Stimulated activated CD4-positive, alpha-beta T cell treated with anti-CD3 and anti-CD28 coated beads, TNF-alpha, amount 100 ng/mL, for 1 hour (primary cell): ENCODE results near the gene SIAH3.
"Not testable (repeated sequence)": the region's sequence is repeated elsewhere in the genome, so short reads cannot be mapped to it uniquely, and the experiment has no call there.

Source experiments
- DNase-seq, 3 donors: peaks; one replicate each; pipeline ENCODE4 v3.0.0-alpha.2; 2020; ENCODE audit warnings: low read depth in 3 of 3, low spot score in 1 of 3

SIAH3 gene, protein sequence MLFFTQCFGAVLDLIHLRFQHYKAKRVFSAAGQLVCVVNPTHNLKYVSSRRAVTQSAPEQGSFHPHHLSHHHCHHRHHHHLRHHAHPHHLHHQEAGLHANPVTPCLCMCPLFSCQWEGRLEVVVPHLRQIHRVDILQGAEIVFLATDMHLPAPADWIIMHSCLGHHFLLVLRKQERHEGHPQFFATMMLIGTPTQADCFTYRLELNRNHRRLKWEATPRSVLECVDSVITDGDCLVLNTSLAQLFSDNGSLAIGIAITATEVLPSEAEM

DNA sequence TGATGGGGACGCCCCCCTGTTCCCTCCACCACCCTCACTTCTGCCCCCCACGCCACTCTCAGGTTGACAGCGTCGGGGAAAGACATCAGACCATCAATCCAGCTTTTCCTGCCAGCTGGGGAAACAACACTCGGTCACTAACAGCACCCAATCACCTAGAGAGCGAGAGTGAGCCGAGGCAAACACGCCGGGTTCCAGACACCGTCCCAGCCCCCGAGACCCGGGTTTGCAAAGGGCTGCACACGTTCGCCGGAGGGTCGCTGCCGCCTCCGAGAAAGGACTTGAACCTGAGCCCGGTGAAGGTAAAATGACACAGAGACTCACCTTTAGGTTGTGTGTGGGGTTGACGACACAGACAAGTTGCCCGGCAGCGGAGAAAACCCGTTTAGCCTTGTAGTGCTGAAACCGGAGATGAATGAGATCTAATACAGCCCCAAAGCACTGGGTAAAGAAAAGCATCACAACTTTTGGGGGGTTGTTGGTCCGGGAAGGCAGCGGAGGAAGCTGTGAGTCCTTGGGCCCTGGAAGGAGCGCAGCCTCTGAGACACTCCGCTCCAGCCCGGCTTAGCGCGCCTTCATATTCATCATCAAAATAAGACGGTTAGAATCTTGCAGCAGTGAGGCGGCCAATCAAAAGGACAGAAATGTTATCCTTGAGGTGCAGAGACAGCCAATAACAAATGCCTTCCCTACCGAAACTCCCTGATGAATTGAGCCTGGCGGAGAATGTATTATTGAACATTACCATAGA is at the start of gene SIAH3:
Gene SIAH3, minus strand, starts transcription at position 583 of the 751 bp plus-strand sequence. Its CDS starts 124 bp downstream, at position 459.
- no peak for DNase-seq

DNA sequence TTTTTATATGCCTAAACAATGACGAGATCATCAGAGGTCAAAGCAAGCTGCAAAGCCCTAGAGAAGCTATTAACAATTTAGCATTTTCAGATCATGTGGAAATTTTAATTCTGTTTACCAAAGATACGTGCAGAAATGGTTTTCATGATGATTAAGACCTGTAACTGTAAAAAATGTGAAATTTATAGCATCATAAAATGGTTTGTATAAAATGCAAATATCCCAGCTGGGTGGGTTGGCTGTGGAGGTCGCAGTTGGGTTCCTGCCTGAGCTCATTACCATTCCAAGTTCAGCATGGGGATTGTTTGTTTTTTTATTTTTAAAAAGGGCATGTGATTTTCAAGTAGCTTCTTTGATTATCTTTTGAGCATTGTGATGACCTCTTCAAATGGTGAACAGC is 47.9 kb upstream of the SIAH3 start:
- DNase-seq: no peak

DNA sequence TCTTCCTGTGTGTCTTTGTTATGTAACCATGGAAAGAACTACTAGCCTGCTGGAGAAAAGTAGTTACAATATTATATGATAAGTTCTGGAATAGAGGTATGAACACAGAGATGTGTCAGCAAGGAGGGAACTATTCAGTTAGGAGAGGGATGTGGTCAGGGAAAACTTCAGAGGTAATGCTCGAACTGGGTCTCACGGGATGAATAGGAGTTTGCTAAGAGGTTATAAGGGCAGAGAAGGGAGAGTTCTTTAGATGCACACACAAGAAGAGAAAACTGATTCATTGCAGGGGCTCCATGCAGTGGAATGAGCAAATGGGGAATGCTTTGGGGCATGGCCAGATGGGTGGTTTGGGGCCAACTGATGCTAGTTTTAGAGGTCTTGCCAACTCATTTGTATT is 46.0 kb upstream of the SIAH3 start:
- DNase-seq: no peak

DNA sequence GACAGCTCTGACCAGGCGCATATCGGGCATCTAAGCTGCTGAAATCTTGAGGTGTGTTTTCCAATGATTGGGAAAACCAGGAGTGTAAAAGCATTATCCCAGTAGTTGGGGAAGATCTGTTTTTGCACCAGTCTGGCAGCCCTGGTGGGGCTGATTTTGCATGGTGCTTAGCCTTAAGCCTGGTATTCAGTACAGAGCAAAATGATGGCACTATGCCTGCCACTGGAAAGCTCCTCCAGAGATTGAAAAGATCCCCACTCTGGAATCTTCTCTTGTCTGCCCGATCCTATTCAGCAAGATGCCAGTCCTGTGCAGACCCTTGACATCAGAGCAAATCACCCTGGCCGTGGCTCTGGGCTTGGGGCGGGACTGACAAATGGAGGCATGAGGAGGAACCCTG is 44.7 kb upstream of the SIAH3 start:
- no peak for DNase-seq

DNA sequence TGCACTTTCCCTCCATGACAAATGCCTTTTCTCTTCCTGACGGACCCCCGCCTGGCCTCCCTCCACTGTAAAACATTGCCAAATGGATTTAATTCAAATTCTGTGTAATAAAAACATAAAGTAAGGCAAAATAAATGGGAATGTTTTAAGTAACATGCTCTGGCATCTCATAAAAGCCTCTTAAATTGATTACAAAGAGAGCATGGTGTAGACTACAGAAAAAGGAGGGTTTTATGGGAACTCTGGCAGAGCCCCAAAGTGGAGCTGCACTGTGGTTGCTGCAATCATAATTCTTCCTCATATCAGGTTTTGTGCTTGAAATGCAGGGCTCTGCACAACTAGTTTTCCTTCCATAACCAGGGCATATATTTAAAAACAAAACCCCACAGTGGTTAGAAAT is 44.3 kb upstream of the SIAH3 start:
- DNase-seq: no peak

DNA sequence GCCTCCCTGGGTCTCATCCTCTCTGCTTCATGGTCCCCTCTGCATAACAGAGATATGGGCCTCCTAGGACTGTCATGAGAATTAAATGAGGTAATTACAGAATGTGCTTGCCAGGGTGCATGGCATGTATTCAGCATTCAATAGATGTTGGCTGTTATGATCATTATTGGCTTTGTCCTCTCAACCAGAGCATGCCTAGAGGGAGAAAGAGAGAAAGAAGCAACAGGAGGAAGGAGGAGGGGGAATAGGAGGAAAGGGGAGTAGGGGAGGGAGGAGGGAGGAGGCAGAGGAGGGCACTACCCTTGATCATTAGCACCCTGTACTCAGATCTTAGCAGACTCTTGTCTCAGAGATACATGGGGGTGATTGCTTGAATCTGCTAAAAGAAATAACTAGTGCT is 41.0 kb upstream of the SIAH3 start:
- no peak for DNase-seq

DNA sequence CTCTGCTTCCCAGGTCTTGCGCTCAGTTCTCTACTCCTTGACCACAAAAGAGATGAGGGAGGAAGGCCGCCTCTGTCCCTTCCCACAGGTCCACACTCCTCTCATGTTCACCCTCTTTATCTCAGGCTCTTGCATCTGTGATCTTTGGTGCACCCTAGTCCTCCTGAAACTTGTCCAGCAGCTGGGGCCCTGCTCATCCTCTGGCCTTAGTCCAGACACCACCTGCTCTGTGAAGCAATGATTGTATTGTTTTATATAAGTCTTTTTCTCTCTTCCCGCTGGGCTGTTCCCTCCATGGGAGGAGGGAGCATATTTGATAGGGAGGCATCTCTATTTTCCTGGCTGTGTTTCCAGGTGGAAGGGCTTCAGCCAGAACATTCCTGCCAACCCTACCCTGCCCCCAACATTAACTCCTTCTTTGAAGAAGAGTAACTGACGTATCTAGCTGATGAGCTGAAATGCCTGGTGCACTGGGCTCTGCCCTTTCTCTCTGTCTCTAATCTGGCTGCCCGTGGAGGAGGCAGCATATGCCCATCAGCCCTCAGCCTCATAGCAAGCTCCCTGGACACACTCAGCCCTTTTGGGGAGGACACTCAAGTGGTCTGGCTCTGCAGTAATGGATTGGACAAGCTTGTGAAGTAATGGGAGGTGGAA is 38.2 kb upstream of the SIAH3 start:
- DNase-seq: no peak

DNA sequence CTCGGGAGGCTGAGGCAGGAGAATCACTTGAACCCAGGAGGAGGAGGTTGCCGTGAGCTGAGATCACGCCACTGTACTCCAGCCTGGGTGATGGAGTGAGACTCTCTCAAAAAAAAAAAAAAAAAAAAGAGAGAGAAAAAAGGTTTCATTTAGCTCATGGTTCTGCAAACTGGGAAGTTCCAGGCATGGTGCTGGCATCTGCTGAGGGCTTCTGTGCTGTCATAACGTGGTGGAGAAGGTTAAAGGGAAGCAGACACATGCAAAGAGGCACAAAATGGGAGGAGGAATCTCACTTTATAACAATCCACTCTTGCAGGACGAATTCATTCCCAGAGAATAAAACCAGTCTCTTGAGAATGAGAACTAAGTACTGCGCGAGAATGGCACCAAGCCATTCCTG is 34.9 kb upstream of the SIAH3 start:
- no peak for DNase-seq

DNA sequence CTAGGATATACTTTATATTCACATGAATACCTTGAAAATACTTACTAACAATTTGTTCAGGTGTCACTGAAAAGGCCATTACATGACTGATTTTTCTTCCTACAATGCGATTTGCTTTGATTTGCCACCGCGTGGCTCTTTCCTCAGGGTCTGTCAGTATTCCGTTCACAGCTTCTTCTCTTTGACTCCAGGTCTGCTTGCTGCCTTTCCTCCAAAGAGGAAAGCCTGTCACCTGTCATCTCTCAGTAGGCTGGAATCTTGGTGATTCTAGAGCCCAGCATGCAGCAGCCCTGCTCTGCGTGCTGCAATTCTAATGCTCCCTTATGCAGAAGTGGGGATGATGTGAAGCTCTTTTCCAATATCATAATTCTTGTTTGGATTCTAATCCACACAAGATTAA is 33.6 kb upstream of the SIAH3 start:
- no peak for DNase-seq

DNA sequence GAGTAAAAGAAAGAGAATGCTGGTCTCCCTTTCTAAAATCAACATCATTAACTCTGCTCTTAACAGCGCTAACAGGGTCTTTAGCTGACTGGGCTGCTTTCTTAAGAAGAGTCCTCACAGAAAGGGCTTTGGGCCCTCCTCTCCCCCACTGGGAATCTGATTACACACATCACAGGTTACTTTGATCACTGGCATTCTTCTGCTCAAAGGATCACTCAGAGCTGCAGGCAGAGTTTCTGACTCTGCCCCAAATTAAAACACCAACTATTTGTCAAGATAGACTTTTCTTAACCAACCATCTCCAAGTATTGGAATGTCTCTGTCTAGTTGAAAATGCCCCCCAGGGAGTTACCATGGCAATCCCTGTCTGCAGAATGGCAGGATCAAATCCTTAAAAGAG is 31.1 kb upstream of the SIAH3 start:
- no peak for DNase-seq

DNA sequence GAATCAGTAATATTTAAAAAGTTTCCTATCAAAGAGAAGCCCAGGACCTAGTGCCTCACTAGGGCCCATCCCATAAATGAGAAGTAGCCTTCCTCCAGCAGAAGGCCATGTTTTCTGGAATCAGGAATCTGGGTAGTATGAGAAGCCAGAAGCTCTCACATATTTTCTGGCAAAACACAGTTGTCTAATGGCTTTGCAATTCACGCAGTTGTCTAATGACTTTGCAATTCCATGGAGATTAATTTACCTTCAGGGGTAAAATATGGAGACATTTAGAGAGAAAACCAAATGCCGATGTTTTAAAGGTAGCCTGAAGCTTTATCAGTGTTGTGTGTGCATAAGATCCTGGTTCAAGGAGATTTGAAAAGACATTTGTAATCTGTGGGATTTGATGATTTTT is 29.8 kb upstream of the SIAH3 start:
- no peak for DNase-seq

DNA sequence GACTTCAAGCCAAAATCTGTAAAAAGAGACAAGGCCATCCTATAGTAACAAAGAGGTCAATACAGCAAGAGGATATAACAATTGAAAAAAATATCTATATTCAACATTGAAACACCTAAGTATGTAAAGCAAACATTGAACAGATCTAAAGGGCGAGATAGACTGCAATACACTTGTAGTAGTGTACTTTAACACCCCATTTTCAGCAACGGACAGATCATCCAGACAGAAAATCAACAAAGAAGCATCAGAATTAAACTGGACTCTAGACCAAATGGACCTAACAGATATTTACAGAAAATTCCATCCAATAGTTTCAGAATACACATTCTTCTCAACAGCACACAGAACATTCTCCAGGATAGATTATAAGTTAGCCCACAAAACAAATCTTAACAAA is 28.7 kb upstream of the SIAH3 start:
- DNase-seq: no peak

DNA sequence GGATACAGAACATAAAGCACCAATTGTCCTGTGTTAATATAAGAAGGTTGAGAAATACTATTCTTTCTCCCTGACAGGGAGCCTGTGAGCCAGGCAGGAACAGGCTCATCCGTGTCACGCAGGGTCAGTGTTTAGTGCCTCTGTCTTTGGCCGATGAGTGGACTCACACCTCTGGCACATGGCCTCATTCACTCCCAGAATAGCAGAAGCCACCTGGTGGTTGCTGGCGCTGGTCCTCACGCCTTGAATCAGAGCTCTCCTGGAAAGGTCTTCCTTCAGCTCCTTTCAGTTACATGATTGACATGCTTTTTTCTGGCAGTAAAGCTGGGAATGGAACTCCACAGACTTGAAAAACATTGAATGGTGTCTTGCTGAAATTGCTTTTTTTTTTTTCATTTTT is 28.1 kb upstream of the SIAH3 start:
- no peak for DNase-seq

DNA sequence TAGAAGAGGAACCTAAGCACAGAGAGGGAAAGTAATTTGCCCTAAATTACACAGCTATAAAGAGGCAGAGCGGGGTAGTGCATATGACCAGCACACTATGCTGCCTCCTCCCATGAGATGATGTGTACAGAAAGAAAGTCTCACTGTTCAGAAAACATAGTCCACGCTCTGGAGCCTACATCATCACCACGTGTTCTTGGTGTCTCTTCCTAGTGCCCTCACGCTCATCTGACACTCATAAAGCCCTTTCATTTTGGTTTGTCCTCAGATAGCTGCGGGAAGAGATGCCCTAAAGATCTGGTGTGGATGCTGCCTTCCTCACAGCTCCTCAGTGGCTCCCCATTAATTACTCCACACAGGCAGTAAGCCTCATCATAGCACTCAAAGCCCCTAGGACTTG is 27.4 kb upstream of the SIAH3 start:
- no peak for DNase-seq

DNA sequence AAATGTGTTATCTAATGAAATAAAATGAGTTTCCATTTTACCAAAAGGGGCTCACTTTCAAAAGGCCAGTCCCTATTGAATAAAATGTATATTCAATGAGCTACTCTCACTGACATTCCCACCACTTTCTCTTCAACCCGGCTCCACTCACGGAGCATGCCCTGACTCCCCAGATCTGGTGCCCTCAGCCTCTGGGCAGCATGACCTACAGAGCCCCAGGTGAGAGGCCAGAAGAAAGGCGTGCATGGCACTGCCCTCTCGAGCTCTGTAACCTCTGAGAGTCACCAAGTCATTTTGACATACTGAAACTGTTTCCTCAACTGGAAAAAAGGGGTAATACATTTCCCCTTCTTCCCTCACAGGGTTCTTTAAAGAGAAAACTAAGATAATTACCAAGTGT is 25.2 kb upstream of the SIAH3 start:
- DNase-seq: no peak

DNA sequence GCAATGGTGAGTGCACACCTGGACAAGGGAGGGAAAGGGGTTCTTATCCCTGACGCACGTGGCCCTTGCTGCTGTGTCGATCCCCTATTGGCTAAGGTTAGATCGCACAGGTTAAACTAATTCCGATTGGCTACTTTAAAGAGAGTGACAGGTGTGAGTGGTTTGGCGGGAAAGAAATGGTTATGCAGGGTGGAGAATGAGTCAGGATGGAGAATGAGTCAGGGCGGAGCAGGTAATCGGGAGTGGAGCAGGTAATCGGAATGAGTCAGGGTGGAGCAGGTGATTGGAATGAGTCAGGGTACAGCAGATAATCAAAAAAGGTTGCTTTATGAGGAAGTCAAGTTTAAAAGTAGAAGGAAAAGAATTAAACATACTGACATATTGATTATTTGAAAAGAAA is 24.4 kb upstream of the SIAH3 start:
- DNase-seq: no peak

DNA sequence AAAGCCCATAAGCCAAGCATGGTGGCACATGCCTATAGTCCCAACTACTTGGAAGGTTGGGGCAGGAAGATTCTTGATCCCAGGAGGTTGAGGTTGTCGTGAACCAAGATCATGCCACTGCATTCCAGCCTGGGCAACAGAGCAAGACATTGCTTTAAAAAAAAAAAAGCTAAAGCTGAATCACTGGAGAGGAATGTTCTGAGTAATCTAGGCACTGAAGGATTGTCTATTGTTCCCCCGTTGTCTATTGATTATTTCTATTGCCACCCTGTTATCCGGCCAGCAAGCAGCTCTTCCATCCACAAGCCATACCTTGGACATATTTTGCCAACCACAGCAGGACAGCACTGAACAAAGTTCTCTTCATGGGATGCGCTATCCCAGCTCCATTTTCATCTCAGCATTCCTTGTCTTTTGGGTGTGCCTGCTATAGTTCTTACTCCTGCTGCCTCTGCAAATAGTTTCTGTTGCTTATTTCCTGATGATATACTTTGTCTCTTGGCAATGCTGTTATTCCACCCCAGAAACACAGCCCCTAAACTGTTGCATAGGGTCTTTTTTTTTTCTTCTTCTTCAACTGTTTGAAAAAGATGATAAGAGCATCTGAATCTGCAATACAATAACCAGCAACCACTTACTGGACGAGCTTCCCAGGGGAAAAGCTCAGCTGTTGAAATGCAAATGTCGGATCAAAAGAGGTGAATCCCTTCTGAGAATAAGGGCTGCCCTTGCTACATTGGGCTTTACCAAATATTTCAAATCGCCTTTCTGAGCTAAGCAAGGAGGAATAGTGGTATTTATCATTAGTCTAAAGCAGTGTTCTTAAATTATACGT is 22.2 kb upstream of the SIAH3 start:
- DNase-seq: no peak

DNA sequence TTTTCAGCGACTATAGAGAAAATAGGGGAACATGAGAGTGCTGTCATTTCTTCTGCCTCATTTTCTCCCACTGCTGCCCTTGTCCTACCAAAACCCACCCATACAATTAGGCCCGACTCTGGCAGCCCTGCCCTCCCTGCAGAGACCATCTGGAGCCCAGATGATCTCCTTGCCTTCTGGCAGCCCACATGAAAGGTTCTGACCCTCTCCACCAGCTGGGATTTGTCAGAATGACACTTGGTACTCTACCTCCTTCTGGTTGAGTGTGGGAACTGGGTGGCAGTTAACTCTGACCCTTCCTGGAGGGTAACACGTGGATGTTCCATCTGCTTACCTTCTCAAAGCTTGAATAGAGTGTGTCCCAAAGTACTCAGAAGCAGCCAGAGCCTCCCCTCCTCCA is 21.0 kb upstream of the SIAH3 start:
- DNase-seq: no peak

DNA sequence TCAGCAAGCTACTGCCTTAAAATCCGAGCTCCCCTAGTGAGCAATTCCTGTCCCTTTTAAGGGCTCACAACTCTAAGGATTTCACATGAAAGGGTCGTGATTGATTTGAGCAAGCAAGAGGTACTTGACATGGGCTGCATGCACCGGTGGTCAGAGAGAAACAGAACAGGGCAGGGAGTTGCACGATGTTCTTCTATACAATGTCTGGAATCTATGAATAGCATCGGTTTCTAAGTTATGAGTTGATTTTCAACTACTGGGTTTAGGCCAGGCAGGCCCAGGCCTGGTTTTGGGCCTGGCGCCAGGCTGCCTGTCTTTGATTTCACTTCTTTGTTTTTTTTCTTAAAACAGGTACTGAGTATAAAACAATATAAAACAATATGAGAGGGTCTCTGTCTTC is 19.6 kb upstream of the SIAH3 start:
- not testable (repeated sequence) for DNase-seq

DNA sequence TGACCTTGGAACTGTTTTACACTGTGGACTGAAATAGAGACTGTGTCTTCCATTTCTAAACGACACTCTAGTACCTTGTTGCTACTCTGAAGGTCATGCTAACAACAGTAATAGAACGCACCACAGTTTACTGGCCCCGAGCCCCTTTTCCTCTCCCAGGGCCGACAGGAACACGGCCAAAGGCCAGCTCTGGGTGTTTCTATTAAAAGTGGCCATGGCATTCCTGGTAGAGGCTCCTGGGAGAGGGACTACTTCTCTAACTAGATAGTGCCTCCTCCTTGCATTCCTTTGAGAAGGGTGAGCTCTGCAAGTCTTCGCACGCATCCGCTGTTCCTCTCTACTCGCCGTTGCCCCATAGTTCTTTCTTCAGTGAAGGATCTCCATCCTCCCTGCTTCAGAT is 18.7 kb upstream of the SIAH3 start:
- no peak for DNase-seq

DNA sequence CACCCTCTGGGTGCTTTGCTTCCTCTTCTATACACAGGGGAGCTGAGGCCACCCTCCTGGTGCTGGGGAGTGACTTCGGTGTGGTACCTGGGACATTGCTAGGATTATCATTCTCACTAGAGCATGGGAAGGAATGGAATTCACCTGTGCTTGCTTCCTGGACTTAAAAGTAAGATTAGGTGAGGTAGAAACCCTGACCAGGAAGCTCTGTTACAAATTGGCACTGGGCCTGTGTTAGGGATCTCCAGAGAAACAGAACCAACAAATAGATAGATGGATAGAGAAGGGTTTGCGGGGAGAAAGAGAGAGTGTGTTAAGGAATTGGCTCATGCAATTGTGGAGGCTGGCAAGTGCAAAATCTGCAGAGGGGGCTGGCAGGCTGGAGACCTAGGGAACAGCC is 13.9 kb upstream of the SIAH3 start:
- DNase-seq: no peak
